CD4-positive, alpha-beta T cell treated with Interleukin-10 for 1 hour (primary cell): ENCODE data around the gene SMIM26.
A peak's percentile ranks its signal among the peaks of the same experiment; 100 is the strongest.
"Not testable (repeated sequence)": the region's sequence is repeated elsewhere in the genome, so short reads cannot be mapped to it uniquely, and the experiment has no call there.

Experiments
- DNase-seq: peaks from one replicate; pipeline ENCODE4 v3.0.0-alpha.2; 2020

Gene SMIM26

GRCh38 chr20:18566892-18567738 is at the start of gene SMIM26:
Gene SMIM26 (plus strand): TSS chr20:18567432. CDS start chr20:18567479, 47 bp downstream.
- peak; percentile 95 for DNase-seq

- not testable (repeated sequence) for DNase-seq
Observed at GRCh38 chr20:18522066-18522465, 45.2 kb upstream of the SMIM26 start.

- DNase-seq = no peak
Observed at GRCh38 chr20:18523066-18523465, 44.2 kb upstream of the SMIM26 start.

GRCh38 chr20:18524646-18525045 is 42.6 kb upstream of the SMIM26 start:
- DNase-seq = no peak

GRCh38 chr20:18526761-18527160 is 40.5 kb upstream of the SMIM26 start:
- not testable (repeated sequence) for DNase-seq

GRCh38 chr20:18527339-18527738 is 39.9 kb upstream of the SMIM26 start:
- no peak for DNase-seq

GRCh38 chr20:18527836-18528235 is 39.4 kb upstream of the SMIM26 start:
- DNase-seq = no peak

GRCh38 chr20:18529041-18529440 is 38.2 kb upstream of the SMIM26 start:
- no peak for DNase-seq

- DNase-seq = no peak
Observed at GRCh38 chr20:18532626-18533025, 34.6 kb upstream of the SMIM26 start.

- no peak for DNase-seq
Observed at GRCh38 chr20:18533491-18533890, 33.7 kb upstream of the SMIM26 start.

GRCh38 chr20:18533978-18534644 is 33.1 kb upstream of the SMIM26 start:
- no peak for DNase-seq

GRCh38 chr20:18537651-18538050 is 29.6 kb upstream of the SMIM26 start:
- DNase-seq = no peak

- no peak for DNase-seq
Observed at GRCh38 chr20:18541741-18542140, 25.5 kb upstream of the SMIM26 start.

- DNase-seq = no peak
Observed at GRCh38 chr20:18543216-18543615, 24.0 kb upstream of the SMIM26 start.

GRCh38 chr20:18543932-18544331 is 23.3 kb upstream of the SMIM26 start:
- DNase-seq = no peak

- no peak for DNase-seq
Observed at GRCh38 chr20:18545566-18545965, 21.7 kb upstream of the SMIM26 start.

GRCh38 chr20:18548465-18548864 is 18.8 kb upstream of the SMIM26 start:
- no peak for DNase-seq

GRCh38 chr20:18553746-18554145 is 13.5 kb upstream of the SMIM26 start:
- DNase-seq = no peak

GRCh38 chr20:18567739-18568091 is 483 bp downstream of the SMIM26 start:
- no peak for DNase-seq

GRCh38 chr20:18571009-18571408 is 3.8 kb downstream of the SMIM26 start:
- DNase-seq = no peak

GRCh38 chr20:18571578-18571977 is 4.3 kb downstream of the SMIM26 start:
- DNase-seq = no peak

- no peak for DNase-seq
Observed at GRCh38 chr20:18577942-18578341, 10.7 kb downstream of the SMIM26 start.

- no peak for DNase-seq
Observed at GRCh38 chr20:18578581-18578980, 11.3 kb downstream of the SMIM26 start.

- DNase-seq = no peak
Observed at GRCh38 chr20:18580012-18580411, 12.8 kb downstream of the SMIM26 start.
